GM13977 (cell line): ENCODE data around the gene COPS8.
A peak's percentile ranks its signal among the peaks of the same experiment; 100 is the strongest.

Experiments used
- DNase-seq: peaks from one replicate; pipeline ENCODE4 v3.0.0; 2012; ENCODE audit warnings: low spot score
- CTCF ChIP-seq: IDR thresholded peaks from 2 replicates; pipeline ENCODE4 v1.5.1; 2012; ENCODE audit warnings: mild to moderate bottlenecking, control low read depth; ENCODE audit not compliant: insufficient read depth; ENCODE audit errors: extremely low read depth, missing control alignments
- in situ Hi-C: fragments of 300-500 bp; cut with MboI; formaldehyde crosslinking; loops from one replicate; pipeline ENCODE4 v1.12.0; 2022; ENCODE audit warnings: low sequenced_read_pairs, low pct_unique_long_range_greater_than_20kb, mixed read lengths, inconsistent platforms; ENCODE audit not compliant: unreplicated experiment

Gene COPS8

DNA sequence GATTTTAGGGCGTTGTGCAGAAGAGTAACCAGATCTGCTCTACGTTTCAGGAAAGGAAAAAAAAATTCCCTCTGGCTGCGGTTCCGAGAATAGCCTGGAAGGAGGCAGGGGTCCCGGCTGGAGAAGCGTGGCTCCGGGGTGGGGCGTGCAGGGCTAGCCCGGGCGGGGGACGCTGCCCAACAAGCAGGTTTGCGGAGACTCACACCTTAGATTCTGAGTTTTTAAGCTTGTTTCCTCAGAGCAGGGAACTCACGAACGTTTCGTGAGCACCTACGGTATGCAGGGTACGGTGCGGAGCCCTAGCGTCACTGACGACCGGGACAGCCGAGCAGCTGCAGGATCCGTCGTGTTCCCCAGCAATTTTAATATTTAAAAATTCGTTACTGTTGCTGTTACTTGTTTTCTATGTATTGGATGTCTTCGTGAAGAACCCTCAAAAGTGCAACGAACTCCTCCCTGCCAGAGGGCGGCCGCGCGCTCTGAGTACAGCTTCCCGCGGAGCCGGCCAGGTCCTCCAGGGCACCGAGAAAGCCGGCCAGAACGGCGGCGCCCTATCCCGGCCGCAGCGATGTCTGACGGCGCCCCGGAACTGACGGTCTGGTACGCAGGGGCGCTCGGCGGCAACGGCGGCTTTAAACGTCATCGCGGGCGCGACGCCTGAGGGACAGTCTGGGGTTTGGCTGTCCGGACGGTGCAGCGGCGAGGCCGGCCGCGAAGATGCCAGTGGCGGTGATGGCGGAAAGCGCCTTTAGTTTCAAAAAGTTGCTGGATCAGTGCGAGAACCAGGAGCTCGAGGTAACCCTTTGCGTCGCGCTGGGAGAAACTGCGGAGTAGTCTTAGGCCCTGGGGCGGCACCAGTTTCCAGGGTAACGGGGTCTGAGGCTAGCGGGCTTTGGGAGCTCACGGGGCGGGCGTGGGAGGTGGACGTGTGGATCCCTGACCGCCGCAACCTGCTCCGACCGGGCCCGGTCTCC, at the start of gene COPS8:
Gene COPS8, plus strand, starts transcription at position 642 of the 974 bp plus-strand sequence. Its CDS starts 76 bp downstream, at position 718.
- peak; percentile 92 for DNase-seq
- in situ Hi-C loops, result no loop called here
- peak; percentile 40 for TF ChIP-seq CTCF

- no peak for TF ChIP-seq CTCF
- DNase-seq, result no peak
- in situ Hi-C loops, result no loop called here
Measured at GRCh38 chr2:237039301-237040031, 46.2 kb upstream of the COPS8 start.

DNA sequence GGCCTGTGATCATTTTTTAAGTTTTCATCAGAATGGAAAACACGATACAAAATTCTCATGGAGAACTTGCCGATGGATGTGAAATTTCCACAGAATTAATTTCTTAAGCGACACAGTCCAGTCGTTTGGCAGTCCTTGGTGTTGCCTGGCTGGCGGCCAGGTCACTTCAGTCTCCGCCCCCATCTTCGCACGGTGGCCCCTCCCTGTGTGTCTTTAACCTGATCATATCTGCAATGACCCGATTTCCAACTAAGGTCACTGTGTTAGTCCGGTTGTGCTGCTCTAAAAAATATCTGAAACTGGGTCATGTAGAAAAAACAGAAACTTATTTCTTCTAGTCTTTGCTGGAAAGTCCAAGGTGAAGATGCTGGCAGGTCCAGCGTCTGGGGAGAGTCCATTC, 44.5 kb upstream of the COPS8 start:
- in situ Hi-C loops, result no loop called here
- no peak for DNase-seq
- TF ChIP-seq CTCF, result no peak

GRCh38 chr2:237042101-237042500, 43.6 kb upstream of the COPS8 start:
- in situ Hi-C loops, result no loop called here
- no peak for TF ChIP-seq CTCF

GRCh38 chr2:237043866-237044265, 41.8 kb upstream of the COPS8 start:
- no peak for DNase-seq
- no peak for TF ChIP-seq CTCF
- in situ Hi-C loops, result no loop called here

More at GRCh38 chr2:237042101-237042500, 43.6 kb upstream of the COPS8 start:
- DNase-seq, result no peak

- no peak for DNase-seq
- TF ChIP-seq CTCF, result no peak
- in situ Hi-C loops, result no loop called here
Measured at GRCh38 chr2:237044281-237044680, 41.4 kb upstream of the COPS8 start.
